Neuronal stem cell (in vitro differentiated cells): ENCODE measurements around the gene MTA1.

Experiments
- DNase-seq: peaks from one replicate; pipeline ENCODE4 v3.0.0-alpha.2; 2013; ENCODE audit warnings: low spot score
- H2AFZ ChIP-seq: one replicate; pipeline ENCODE4 v1.6.1; 2013; ENCODE audit warnings: mild to moderate bottlenecking, low read length, inconsistent platforms
- H2AK5ac ChIP-seq: 2 replicates; pipeline ENCODE4 v1.6.1; 2013; ENCODE audit warnings: low read depth, mild to moderate bottlenecking, inconsistent platforms, low read length, moderate library complexity, mixed read lengths
- H2BK120ac ChIP-seq: 2 replicates; pipeline ENCODE4 v1.6.1; 2013; ENCODE audit warnings: low read depth, mild to moderate bottlenecking, inconsistent platforms, low read length, moderate library complexity, mixed read lengths
- H2BK12ac ChIP-seq: one replicate; pipeline ENCODE4 v1.6.1; 2013; ENCODE audit warnings: low read length, inconsistent platforms
- H2BK15ac ChIP-seq: 2 replicates; pipeline ENCODE4 v1.6.1; 2013; ENCODE audit warnings: mild to moderate bottlenecking, low read length, inconsistent platforms, mixed read lengths
- H2BK5ac ChIP-seq: one replicate; pipeline ENCODE4 v1.6.1; 2013; ENCODE audit warnings: inconsistent platforms, mild to moderate bottlenecking, low read length, moderate library complexity
- H3K14ac ChIP-seq: one replicate; pipeline ENCODE4 v1.6.1; 2013; ENCODE audit warnings: low read length, inconsistent platforms
- H3K18ac ChIP-seq: 2 replicates; pipeline ENCODE4 v1.6.1; 2013; ENCODE audit warnings: low read length, inconsistent platforms
- H3K23ac ChIP-seq: 2 replicates; pipeline ENCODE4 v1.6.1; 2013; ENCODE audit warnings: low read depth, mild to moderate bottlenecking, mixed read lengths, low read length, inconsistent platforms; ENCODE audit not compliant: poor library complexity
- H3K27ac ChIP-seq: replicated peaks from 3 replicates; pipeline ENCODE4 v1.5.1; 2013; ENCODE audit warnings: low read length, inconsistent platforms
- H3K27me3 ChIP-seq, 3 experiments: 2 replicates each; pipeline ENCODE4 v1.6.1; 2013; ENCODE audit warnings: low read length in 3 of 3, mild to moderate bottlenecking in 2 of 3, inconsistent platforms in 1 of 3, low read depth in 1 of 3, mixed read lengths in 1 of 3, moderate library complexity in 1 of 3; ENCODE audit not compliant: control insufficient read depth in 3 of 3, insufficient read depth in 3 of 3
- H3K36me3 ChIP-seq, 2 donors: replicated peaks in 1 of 2; 2 replicates each; pipeline ENCODE4 v1.6.1; 2013; ENCODE audit warnings: low read length in 2 of 2; ENCODE audit not compliant: control insufficient read depth in 2 of 2, insufficient read depth in 2 of 2
- H3K4ac ChIP-seq: 2 replicates; pipeline ENCODE4 v1.6.1; 2013; ENCODE audit warnings: inconsistent platforms, mild to moderate bottlenecking, low read length, moderate library complexity
- H3K4me1 ChIP-seq, 2 donors: 1 replicate in 1 of 2; 2 replicates in 1 of 2; pipeline ENCODE4 v1.6.1; 2013; ENCODE audit warnings: low read length in 2 of 2, low read depth in 1 of 2; ENCODE audit not compliant: control insufficient read depth in 2 of 2, insufficient read depth in 1 of 2
- H3K4me2 ChIP-seq: one replicate; pipeline ENCODE4 v1.6.1; 2013; ENCODE audit warnings: mild to moderate bottlenecking, low read length, inconsistent platforms; ENCODE audit not compliant: insufficient read depth, poor library complexity, severe bottlenecking
- H3K4me3 ChIP-seq, 2 donors: 2 replicates each; pipeline ENCODE4 v1.5.1; 2013; ENCODE audit warnings: low read length in 2 of 2, mild to moderate bottlenecking in 2 of 2, inconsistent platforms in 1 of 2, moderate library complexity in 1 of 2
- H3K79me1 ChIP-seq: one replicate; pipeline ENCODE4 v1.6.1; 2013; ENCODE audit warnings: low read depth, mild to moderate bottlenecking, inconsistent platforms, low read length, moderate library complexity
- H3K9ac ChIP-seq: one replicate; pipeline ENCODE4 v1.6.1; 2013; ENCODE audit warnings: mild to moderate bottlenecking, low read depth, low read length, inconsistent platforms; ENCODE audit not compliant: poor library complexity
- H3K9me3 ChIP-seq, 2 donors: replicated peaks in 1 of 2; 2 replicates each; pipeline versions ENCODE3 to v1.6.1; 2013; ENCODE audit warnings: low read length in 2 of 2, mild to moderate bottlenecking in 2 of 2, inconsistent platforms in 1 of 2, low read depth in 1 of 2, mixed read lengths in 1 of 2, moderate library complexity in 1 of 2; ENCODE audit not compliant: control insufficient read depth in 2 of 2, insufficient read depth in 1 of 2
- H4K8ac ChIP-seq: one replicate; pipeline ENCODE4 v1.6.1; 2013; ENCODE audit warnings: low read depth, mild to moderate bottlenecking, inconsistent platforms, low read length, moderate library complexity
- H4K91ac ChIP-seq: one replicate; pipeline ENCODE4 v1.6.1; 2013; ENCODE audit warnings: low read length, low read depth, mild to moderate bottlenecking, inconsistent platforms; ENCODE audit not compliant: poor library complexity
- WGBS, 2 donors: extraction: QIAGEN DNeasy Blood & Tissue Kit; methylation state at CpG; one replicate each; pipeline ENCODE4 v1.1.7; 2013; ENCODE audit warnings: missing lambda C conversion rate in 2 of 2, mixed read lengths in 1 of 2; ENCODE audit not compliant: insufficient read length in 2 of 2, insufficient replicate concordance in 1 of 2; ENCODE audit errors: extremely low coverage in 2 of 2; 5-methylcytosine and 5-hydroxymethylcytosine counted together

The MTA1 gene

DNA sequence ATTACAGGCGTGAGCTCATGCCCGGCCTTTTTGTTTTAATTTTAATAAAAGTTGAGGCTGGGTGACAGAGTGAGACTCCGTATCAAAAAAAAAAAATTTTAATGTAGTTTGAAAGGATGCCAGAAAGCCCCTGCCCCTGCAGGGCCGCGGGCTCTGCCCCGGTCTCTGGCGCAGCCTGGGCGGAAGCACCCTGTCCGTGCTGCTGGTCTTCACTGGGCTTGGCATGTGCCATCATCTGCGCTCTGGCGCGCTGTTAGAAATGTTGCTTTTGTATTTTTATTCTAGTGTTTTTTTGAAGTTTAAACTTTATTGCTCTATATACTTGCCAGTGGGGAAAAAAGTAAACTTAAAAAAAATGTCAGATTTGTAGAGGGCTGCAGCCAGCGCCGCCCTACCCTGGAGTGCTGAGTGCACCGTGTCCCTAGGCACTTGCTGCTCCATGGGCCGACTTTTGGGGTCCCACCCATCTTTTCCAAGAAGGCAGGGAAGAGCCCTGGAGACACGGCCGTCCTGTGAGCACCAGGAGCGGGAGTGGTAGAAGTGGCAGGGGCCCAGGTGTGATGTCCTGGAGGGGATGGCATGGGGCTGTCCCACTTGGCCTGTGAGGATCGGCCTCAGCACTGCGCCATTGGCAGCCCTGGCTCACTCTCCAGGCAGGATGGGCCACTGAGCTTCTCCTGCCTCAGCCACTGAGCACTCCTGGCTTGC, 4.0 kb downstream of the MTA1 start:
- H3K27ac ChIP-seq: no peak overlapping the region
- H3K23ac ChIP-seq: no peak overlapping the region
- H3K4me3 ChIP-seq: no peak overlapping the region
- H2BK15ac ChIP-seq: no peak overlapping the region
- no peak overlapping the region for H3K14ac ChIP-seq
- peaks cover 37% of the 10 kb centered on the region for H3K79me1 ChIP-seq
- H3K36me3 ChIP-seq: peaks cover 25 to 65% of the 10 kb centered on the region in 2 donors
- no peak overlapping the region for H4K91ac ChIP-seq
- no peak overlapping the region for H3K4me2 ChIP-seq
- WGBS, 2 donors: no CpG with 5 or more reads among the region's 21 CpGs
- no peak overlapping the region for H2BK5ac ChIP-seq
- H4K8ac ChIP-seq: no peak overlapping the region
- H3K18ac ChIP-seq: no peak overlapping the region
- no peak overlapping the region for H3K4ac ChIP-seq
- DNase-seq: no peak
- no peaks in the 10 kb centered on the region for H3K27me3 ChIP-seq
- no peak overlapping the region for H2BK120ac ChIP-seq
- no peak overlapping the region for H2BK12ac ChIP-seq
- H2AK5ac ChIP-seq: peak overlapping the region; percentile 46
- peaks cover 12 to 18% of the 10 kb centered on the region in 2 donors for H3K9me3 ChIP-seq
- peaks cover 20 to 23% of the 10 kb centered on the region in 2 donors for H3K4me1 ChIP-seq
- no peak overlapping the region for H3K9ac ChIP-seq
- H2AFZ ChIP-seq: no peak overlapping the region

DNA sequence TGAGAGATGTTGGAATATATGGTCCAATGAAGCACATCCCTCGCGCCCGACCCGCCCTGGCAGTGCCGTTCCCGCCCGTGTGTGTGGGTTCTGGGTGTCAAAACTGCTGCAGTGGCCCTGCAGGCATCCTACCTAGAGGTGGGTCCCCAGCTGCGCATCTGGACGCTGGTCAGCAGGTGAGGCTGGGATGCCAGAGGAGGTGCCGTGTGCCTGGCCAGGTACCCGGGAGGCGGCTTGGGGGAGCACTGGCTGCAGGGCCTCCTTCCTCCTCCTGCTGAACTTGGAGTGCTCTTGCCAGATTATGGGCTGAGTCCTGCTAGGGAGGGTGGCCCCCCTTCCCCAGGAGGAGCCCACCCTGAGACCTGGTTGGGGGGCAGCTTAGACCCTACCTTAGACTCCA, 5.2 kb downstream of the MTA1 start:
- H3K79me1 ChIP-seq: peaks cover 35% of the 10 kb centered on the region
- no peak overlapping the region for H4K8ac ChIP-seq
- WGBS, 2 donors: no CpG with 5 or more reads among the region's 12 CpGs
- no peak overlapping the region for H3K9ac ChIP-seq
- H3K27me3 ChIP-seq: no peaks in the 10 kb centered on the region
- no peak overlapping the region for H3K4me2 ChIP-seq
- no peak overlapping the region for H2BK15ac ChIP-seq
- no peak overlapping the region for H3K14ac ChIP-seq
- no peak overlapping the region for H3K4me3 ChIP-seq
- H2AFZ ChIP-seq: no peak overlapping the region
- peaks cover 12 to 22% of the 10 kb centered on the region in 2 donors for H3K9me3 ChIP-seq
- H3K23ac ChIP-seq: peak overlapping the region; percentile 73
- no peak overlapping the region for H3K4ac ChIP-seq
- H2AK5ac ChIP-seq: no peak overlapping the region
- H3K36me3 ChIP-seq: peaks cover 25 to 70% of the 10 kb centered on the region in 2 donors
- H4K91ac ChIP-seq: no peak overlapping the region
- H3K18ac ChIP-seq: peak overlapping the region; percentile 71
- H3K27ac ChIP-seq: no peak overlapping the region
- DNase-seq: no peak
- H2BK12ac ChIP-seq: peak overlapping the region; percentile 22
- no peak overlapping the region for H2BK5ac ChIP-seq
- H2BK120ac ChIP-seq: no peak overlapping the region
- peaks cover 14 to 16% of the 10 kb centered on the region in 2 donors for H3K4me1 ChIP-seq

DNA sequence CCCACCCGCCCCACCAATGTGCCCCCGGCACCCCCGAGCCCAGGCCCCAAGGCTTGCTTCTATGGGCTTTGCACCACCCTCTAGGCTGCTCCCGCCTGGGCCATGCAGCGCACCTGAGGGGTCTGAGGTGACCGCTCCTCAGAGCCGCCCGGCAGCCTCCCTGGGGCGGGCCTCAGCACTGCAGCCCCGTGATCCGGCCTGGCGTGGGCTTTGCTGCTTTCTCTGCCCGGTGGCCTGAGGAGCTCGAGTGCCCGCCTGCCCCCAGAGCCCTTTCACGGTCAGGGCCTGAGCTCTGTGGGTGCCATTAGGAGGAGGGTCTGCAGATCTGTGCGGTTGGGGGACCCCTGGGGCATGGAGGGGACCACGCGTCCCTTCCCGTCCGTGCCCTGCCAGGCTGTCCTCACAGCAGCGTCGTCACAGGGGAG, 6.2 kb downstream of the MTA1 start:
- H3K18ac ChIP-seq: no peak overlapping the region
- no peak overlapping the region for H4K8ac ChIP-seq
- no peak overlapping the region for H3K27ac ChIP-seq
- DNase-seq: no peak
- no CpG with 5 or more reads among the region's 23 CpGs for WGBS, 2 donors
- no peak overlapping the region for H2BK12ac ChIP-seq
- H3K36me3 ChIP-seq: peaks cover 31 to 80% of the 10 kb centered on the region in 2 donors
- peaks cover 14 to 32% of the 10 kb centered on the region in 2 donors for H3K9me3 ChIP-seq
- H4K91ac ChIP-seq: no peak overlapping the region
- H3K79me1 ChIP-seq: peaks cover 34% of the 10 kb centered on the region
- no peak overlapping the region for H2AK5ac ChIP-seq
- no peak overlapping the region for H3K23ac ChIP-seq
- no peak overlapping the region for H3K4me3 ChIP-seq
- H2AFZ ChIP-seq: no peak overlapping the region
- H3K4me1 ChIP-seq: peaks cover 11 to 14% of the 10 kb centered on the region in 2 donors
- no peak overlapping the region for H3K9ac ChIP-seq
- H3K4ac ChIP-seq: no peak overlapping the region
- no peak overlapping the region for H3K14ac ChIP-seq
- no peak overlapping the region for H2BK15ac ChIP-seq
- H2BK5ac ChIP-seq: no peak overlapping the region
- H3K4me2 ChIP-seq: no peak overlapping the region
- H2BK120ac ChIP-seq: no peak overlapping the region
- H3K27me3 ChIP-seq: no peaks in the 10 kb centered on the region

DNA sequence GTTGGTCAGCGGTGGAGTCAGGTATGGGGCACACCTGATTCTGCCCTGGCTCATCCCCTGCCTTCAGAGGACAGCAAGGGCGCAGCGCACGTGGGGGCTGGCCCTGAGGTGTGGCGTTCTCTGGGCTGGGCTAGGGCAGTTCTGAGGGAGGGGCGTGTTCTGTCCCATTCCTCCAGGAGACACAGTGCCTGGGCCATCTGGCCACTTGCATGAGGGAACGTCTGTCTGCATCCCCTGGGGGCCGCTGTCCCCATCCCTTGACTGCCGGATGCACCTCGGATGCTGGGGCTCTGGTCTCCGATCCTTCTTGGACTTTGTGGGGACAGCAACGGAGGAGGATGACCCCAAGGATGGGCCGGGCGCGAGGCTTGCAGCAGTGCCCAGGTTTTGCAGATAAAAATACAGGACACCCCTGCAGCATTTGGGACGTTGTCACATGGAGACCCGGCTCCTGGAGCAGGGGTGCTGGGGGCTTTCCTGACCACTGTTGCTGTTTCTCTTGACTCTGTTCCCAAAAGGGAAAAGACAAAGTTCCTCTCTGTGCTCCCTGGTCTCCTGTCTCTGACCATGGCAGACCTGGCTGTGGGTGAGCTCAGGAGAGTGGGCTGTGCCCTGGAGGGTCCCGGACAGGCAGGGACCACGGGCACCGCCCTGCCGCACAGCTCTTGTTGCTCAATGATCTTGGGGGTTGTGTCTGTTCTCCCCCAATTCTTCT, 6.9 kb downstream of the MTA1 start:
- Histone ChIP-seq H3K4me3 (peak overlapping the region in 1 of 2 donors; percentile 59), H3K36me3 (peaks cover 30 to 80% of the 10 kb centered on the region in 2 donors)

More for the DNA sequence above, 6.9 kb downstream of the MTA1 start:
- H3K4ac ChIP-seq: no peak overlapping the region
- no peak for DNase-seq
- H2AFZ ChIP-seq: no peak overlapping the region
- WGBS, 2 donors: no CpG with 5 or more reads among the region's 21 CpGs
- H4K91ac ChIP-seq: no peak overlapping the region
- peak overlapping the region; percentile 22 for H3K9ac ChIP-seq
- H3K14ac ChIP-seq: no peak overlapping the region
- H2BK15ac ChIP-seq: no peak overlapping the region
- H3K4me1 ChIP-seq: peaks cover 5 to 6% of the 10 kb centered on the region in 2 donors
- H3K4me2 ChIP-seq: no peak overlapping the region
- H2AK5ac ChIP-seq: no peak overlapping the region
- H3K9me3 ChIP-seq: peaks cover 15 to 38% of the 10 kb centered on the region in 2 donors
- no peak overlapping the region for H4K8ac ChIP-seq
- H3K79me1 ChIP-seq: peaks cover 26% of the 10 kb centered on the region
- no peak overlapping the region for H2BK120ac ChIP-seq
- no peaks in the 10 kb centered on the region for H3K27me3 ChIP-seq
- H2BK12ac ChIP-seq: no peak overlapping the region
- no peak overlapping the region for H3K27ac ChIP-seq
- no peak overlapping the region for H3K18ac ChIP-seq
- H3K23ac ChIP-seq: no peak overlapping the region
- H2BK5ac ChIP-seq: no peak overlapping the region
